Motor neuron (in vitro differentiated cells): ENCODE data around the gene CLPTM1L. TPM values are rescaled to one million over a fixed set of nuclear protein-coding genes. Genes with fewer than 3 reads are reported as not detected.

Source experiments
- ATAC-seq, 8 experiments: fragments of 200-7000 bp; cut with Tn5 transposase; replicated peaks in 6 of 8; 2 replicates each; pipeline ENCODE4 v1.8.0; 2021; ENCODE audit warnings: mild to moderate bottlenecking in 8 of 8, moderate library complexity in 8 of 8
- H3K27ac ChIP-seq, 2 donors: fragments of 250-450 bp; sonication (Bioruptor Pico); 2 replicates each; pipeline ENCODE4 v1.9.0; 2021; ENCODE audit warnings: antibody characterized with exemption in 2 of 2, mild to moderate bottlenecking in 2 of 2, moderate library complexity in 1 of 2
- H3K4me1 ChIP-seq, 2 donors: fragments of 250-450 bp; sonication (Bioruptor Pico); replicated peaks in 1 of 2; 2 replicates each; pipeline ENCODE4 v1.6.1; 2021; ENCODE audit warnings: antibody characterized with exemption in 2 of 2, mild to moderate bottlenecking in 2 of 2, moderate library complexity in 1 of 2
- H3K4me3 ChIP-seq, 5 donors: fragments of 250-450 bp; sonication (Bioruptor Pico); 2 replicates each; pipeline ENCODE4 v1.9.0; 2021; ENCODE audit warnings: antibody characterized with exemption in 5 of 5, mild to moderate bottlenecking in 5 of 5, moderate library complexity in 4 of 5
- WGBS, 10 experiments: fragments of 450-650 bp; shearing (Covaris generic); methylation state at CpG; one replicate each; pipeline ENCODE4 v1.0.0; 2022; 5-methylcytosine and 5-hydroxymethylcytosine counted together
- in situ Hi-C, 9 experiments: fragments of 400-800 bp; cut with MboI; loops; one replicate each; pipeline ENCODE4 v1.15.0; 2021; ENCODE audit warnings: low sequenced_read_pairs in 9 of 9, low pct_unique_long_range_greater_than_20kb in 2 of 9; ENCODE audit not compliant: unreplicated experiment in 9 of 9
- total RNA-seq, 8 experiments: library from RNA; unstranded; fragments of 300-600 nt; gene quantifications; 2 replicates each; pipeline versions ENCODE4 v1.2.3 to v1.2.4, GENCODE V29; 2022

Gene CLPTM1L
- total RNA-seq, 8 experiments from 2014 or later: 42.4 to 132 (median 77.7) TPM

DNA sequence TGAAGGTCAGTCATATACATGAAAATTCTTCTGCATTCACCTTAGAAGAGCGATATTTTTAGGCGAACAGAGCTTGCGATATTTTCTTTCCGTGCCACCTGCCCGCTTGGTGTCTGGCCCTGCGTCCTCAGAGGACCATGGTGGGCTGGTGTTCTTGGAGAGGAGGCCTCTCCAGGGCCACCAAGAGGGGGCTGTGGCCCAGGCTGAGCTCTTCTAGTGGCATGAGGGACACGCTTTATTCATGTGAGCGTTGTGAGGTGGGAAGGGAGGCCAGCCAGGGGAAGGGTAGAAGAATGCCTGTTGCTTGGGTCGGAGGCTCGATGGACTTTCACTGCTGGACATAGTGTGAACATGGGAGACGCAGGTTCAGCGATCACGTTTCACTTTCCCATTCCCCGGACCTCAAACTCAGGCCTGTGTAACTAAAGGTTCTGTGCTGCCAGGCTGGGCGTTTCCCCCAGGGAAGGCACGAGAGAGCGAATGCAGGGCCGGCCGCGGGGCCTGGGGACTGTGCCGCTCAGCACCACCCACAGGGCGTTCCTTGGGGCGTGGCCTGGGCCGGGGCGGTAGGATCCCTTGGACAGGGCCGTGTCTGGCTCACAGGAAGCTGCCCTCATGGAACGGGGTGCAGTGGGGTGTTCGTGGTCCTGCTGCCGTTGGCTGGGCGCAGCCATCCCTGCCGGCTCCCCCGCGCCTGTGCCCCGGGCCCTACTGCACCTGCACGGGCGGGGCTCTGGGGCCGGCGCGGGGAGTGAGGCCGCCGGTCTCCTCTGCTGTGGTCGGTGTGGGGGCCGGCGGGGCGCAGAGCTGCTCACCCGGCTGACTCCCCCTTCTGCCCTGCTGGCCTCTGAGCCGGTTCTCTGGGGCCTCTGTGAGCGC lies 40.7 kb upstream of the CLPTM1L start:
- H3K4me1 ChIP-seq: peaks cover 8 to 19% of the 10 kb centered on the region in 2 donors
- peak; percentile 92 to 98 (median 93) for ATAC-seq
- H3K27ac ChIP-seq: peak overlapping the region; percentile 23 to 85
- WGBS, 10 experiments: 18 to 80% (median 40%) methylated on average over 2 to 11 of the region's 48 CpGs; no CpG with 5 or more reads in 3 of the 10 experiments
- in situ Hi-C loops: no loop called here
- H3K4me3 ChIP-seq: peak overlapping the region; percentile 29 to 50 (median 46)

DNA sequence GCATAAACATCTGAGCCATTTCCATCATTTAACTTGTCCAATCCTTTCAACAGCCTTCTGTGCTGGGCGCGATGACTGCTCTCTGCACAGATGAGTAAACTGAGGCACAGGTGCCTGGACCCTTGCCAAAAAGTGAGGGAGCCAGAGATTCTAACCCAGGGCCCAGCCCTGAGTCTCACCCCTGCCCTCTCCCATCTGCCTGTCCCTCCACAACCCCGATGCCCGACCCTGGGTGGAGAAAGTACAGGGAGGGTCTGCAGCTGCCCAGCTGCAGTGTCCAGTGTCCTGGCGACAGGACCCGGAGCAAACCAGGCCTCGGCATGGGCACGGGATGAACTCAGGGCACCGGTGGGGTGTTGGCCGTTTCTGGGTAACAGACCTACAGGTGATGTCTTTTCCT lies 39.6 kb upstream of the CLPTM1L start:
- H3K27ac ChIP-seq: no peak overlapping the region
- no peak overlapping the region for H3K4me3 ChIP-seq
- WGBS, 10 experiments: 68 to 100% (median 84%) methylated on average over 1 to 8 of the region's 10 CpGs; no CpG with 5 or more reads in 3 of the 10 experiments
- ATAC-seq: no peak
- in situ Hi-C loops: no loop called here
- peaks cover 8 to 19% of the 10 kb centered on the region in 2 donors for H3K4me1 ChIP-seq

GRCh38 chr5:1383886-1384401 lies 39.0 kb upstream of the CLPTM1L start:
- Histone ChIP-seq H3K27ac (no peak overlapping the region), H3K4me3 (no peak overlapping the region), H3K4me1 (peaks cover 8 to 19% of the 10 kb centered on the region in 2 donors)
- no peak for ATAC-seq
- WGBS, 10 experiments: 17 to 80% (median 60%) methylated on average over 1 to 5 of the region's 8 CpGs; no CpG with 5 or more reads in 5 of the 10 experiments
- in situ Hi-C loops: no loop called here

DNA sequence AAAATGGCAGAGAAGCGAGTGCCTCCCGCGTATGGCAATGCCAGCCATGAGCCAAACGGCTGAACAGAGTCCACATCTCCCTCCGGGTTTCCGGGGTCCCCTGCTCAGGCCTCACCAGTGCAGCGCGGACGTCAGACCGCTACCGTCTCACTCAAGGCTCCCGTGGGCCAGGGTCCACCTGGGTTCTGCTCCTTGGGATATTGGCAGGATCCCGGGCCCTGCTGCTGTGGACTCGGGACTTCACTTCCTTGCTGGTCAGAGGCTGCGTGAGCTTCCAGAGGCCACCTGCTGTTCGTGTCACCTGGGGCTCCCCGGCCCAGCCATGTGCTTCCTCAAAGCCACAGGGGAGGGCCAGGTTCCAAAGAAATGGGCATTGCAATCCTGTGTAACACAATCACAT lies 38.4 kb upstream of the CLPTM1L start:
- peaks cover 8 to 19% of the 10 kb centered on the region in 2 donors for H3K4me1 ChIP-seq
- no peak overlapping the region for H3K4me3 ChIP-seq
- ATAC-seq: no peak
- in situ Hi-C loops: no loop called here
- H3K27ac ChIP-seq: no peak overlapping the region
- 33 to 100% (median 82%) methylated on average over 2 to 12 of the region's 17 CpGs; no CpG with 5 or more reads in 6 of the 10 experiments for WGBS, 10 experiments

DNA sequence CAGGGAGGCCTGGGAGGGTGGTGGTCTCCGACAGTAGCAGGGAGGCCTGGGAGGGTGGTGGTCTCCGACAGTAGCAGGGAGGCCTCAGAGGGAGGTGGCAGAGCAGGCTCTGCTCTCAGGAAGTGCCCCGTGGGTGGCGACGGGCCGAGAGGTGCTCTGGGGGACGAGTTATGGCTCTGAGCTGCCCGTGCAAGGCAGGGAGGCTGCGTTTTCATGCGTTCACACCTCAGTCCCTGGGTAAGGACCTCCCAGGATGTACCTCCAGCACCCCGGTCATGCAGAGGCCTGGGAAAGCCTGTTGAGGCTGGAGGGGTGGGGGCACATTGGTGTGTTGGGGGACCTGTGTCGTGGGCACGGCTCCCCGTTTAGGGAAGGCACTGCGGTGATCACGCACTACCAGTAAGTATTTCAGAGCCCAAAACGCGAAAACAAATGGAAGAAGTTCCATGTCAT lies 37.4 kb upstream of the CLPTM1L start:
- H3K4me1 ChIP-seq: peaks cover 8 to 19% of the 10 kb centered on the region in 2 donors
- no peak overlapping the region for H3K4me3 ChIP-seq
- ATAC-seq: no peak
- in situ Hi-C loops: no loop called here
- H3K27ac ChIP-seq: no peak overlapping the region
- WGBS, 10 experiments: 60 to 100% (median 80%) methylated on average over 1 to 13 of the region's 18 CpGs; no CpG with 5 or more reads in 3 of the 10 experiments

GRCh38 chr5:1381370-1382247 lies 36.7 kb upstream of the CLPTM1L start:
- 44 to 96% (median 86%) methylated on average over 2 to 13 of the region's 25 CpGs; no CpG with 5 or more reads in 2 of the 10 experiments for WGBS, 10 experiments
- no peak for ATAC-seq
- H3K4me1 ChIP-seq: peaks cover 8 to 13% of the 10 kb centered on the region in 2 donors
- no peak overlapping the region for H3K27ac ChIP-seq
- in situ Hi-C loops: no loop called here
- no peak overlapping the region for H3K4me3 ChIP-seq

DNA sequence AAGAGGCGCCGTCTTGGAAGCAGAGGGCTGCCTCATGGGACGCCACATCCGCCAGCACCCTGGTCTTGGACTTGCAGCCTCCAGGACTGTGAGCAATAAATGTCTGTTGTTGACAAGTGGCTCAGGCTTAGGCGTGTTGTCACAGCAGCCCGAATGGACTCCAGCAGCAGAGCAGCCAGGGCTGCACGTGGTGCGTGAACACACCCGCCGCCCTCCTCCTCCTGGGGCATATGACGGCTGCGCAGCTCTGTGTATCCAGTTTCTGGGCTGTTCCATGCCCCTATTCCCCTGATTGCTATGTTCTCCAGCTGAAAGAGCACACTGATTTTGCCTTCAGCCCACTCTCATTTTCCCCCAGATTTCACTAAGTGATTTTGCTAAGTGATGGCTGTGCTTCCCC lies 36.0 kb upstream of the CLPTM1L start:
- no peak overlapping the region for H3K27ac ChIP-seq
- in situ Hi-C loops: no loop called here
- WGBS, 10 experiments: 60 to 80% (median 71%) methylated on average over 1 to 4 of the region's 12 CpGs; no CpG with 5 or more reads in 6 of the 10 experiments
- no peak overlapping the region for H3K4me3 ChIP-seq
- peak in 7 of 8 experiments; percentile 15 to 40 (median 24) for ATAC-seq
- peaks cover 5 to 6% of the 10 kb centered on the region in 2 donors for H3K4me1 ChIP-seq

DNA sequence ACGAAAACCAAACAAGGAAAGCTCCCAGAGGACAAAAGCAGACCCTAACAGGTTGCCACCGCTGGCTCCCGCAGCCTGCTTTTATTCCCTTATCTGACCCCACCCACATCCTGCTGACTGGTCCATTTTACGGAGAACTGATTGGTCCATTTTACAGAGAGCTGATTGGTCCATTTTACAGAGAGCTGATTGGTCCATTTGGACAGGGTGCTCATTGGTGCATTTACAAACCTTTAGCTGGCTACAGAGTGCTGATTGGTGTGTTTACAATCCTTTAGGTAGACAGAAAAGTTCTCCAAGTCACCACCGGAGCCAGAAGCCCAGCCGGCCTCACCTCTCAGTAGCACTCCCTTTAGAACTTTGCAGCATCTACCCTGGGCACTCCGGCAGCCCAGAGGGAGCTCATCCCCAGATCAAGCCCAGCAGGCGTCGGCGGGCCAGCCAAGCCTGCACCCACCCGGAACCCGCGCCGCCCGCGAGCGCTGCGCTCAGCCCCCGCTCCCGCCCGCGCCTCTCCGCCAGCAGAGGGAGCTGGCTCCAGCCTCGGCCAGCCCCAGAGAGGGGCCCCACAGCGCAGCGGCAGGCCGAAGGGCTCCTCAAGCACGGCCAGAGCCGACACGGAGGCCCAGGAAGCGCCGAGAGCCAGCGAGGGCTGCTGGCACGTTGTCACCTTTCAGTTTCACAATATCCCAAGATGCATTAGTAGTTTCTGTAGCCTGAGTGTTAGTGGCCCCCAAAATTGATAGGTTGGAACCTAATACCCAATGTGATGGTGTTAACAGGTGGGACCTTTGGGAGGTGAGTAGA lies 35.3 kb upstream of the CLPTM1L start:
- Histone ChIP-seq H3K27ac (no peak overlapping the region), H3K4me3 (no peak overlapping the region), H3K4me1 (peaks cover under 1 to 1% of the 10 kb centered on the region in 2 donors)
- peak; percentile 77 to 96 (median 92) for ATAC-seq
- WGBS, 10 experiments: 51 to 100% (median 79%) methylated on average over 2 to 4 of the region's 34 CpGs; no CpG with 5 or more reads in 4 of the 10 experiments
- in situ Hi-C loops: no loop called here

DNA sequence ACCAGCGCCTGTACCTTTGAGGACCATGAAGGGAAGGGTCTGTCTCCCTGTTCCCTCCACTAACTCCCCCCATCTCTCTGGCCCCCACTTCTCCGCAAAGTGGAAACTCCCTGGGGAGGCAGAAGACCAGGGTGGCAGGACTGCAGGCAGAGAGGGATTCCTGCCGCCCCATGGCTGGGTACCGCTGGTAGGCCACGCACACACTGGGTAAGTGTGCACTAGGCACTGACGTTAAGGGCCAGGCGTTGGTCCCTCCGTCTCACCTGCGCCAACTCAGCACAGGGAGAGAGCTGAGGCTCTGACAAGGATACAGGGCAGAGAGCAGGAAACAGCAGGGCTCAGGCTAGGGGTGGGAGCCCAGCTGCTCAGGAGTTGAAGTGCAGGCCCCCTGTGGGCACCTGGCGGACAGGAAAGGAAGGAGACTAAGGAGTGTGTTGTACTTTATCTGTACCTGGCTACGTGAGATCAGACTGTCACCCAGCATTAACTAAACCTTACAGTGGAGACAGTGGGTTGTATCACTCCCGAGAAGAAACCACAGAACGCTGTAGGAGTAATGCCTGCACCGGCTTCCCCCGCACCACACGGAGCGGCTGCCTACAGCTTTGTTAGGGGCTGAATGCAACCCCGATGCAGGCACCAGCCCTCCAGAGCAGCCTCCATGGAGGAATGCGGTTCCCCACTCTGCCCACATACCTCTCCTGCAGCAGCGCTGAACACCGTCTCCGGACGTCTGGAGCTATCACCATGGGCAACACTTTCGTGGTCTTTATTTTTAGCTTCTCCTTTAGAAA lies 34.2 kb upstream of the CLPTM1L start:
- Histone ChIP-seq H3K27ac (no peak overlapping the region), H3K4me1 (no peaks in the 10 kb centered on the region), H3K4me3 (no peak overlapping the region)
- 33 to 100% (median 80%) methylated on average over 1 to 15 of the region's 24 CpGs; no CpG with 5 or more reads in 3 of the 10 experiments for WGBS, 10 experiments
- ATAC-seq: no peak
- in situ Hi-C loops: no loop called here

DNA sequence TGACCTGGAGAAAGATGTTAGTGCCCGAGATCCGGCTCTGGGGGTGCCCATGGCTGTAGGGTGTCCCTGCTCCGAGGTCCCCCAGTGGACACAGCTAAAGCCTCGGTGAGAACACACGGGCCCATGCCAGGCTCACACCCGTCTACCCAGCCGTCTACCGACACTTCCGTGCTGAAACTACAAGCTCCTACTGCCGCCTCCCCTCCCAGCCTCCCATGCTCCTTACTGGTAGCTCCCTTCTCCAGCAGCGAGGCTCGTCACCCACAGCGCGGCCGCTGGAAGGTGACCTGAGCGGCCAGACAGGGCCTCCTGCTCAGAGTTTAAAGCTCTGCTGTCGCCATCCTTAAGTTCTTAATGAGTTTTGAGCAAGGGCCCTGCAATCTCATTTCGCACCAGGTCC lies 33.2 kb upstream of the CLPTM1L start:
- 43 to 100% (median 94%) methylated on average over 1 to 5 of the region's 18 CpGs; no CpG with 5 or more reads in 5 of the 10 experiments for WGBS, 10 experiments
- H3K4me1 ChIP-seq: no peaks in the 10 kb centered on the region
- no peak overlapping the region for H3K4me3 ChIP-seq
- no peak for ATAC-seq
- in situ Hi-C loops: no loop called here
- no peak overlapping the region for H3K27ac ChIP-seq

DNA sequence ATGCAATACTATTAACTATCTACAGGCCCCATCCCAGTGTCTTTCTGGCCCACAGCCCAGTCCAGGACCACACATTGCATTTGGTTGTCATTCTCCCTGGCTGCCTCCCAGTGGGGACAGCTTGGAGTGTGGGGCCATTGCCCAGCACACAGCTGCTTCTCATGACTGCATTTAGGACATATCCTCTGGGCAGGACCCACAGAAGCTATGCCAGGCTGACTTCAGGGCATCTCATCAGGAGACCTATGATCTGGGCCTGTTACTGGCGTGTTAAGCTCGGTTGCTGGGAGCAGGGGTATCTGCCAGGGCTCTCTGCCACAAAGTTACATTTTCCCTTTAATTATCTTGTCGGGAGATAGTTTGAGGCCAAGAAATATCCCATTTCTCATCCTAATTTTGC lies 32.1 kb upstream of the CLPTM1L start:
- H3K27ac ChIP-seq: no peak overlapping the region
- in situ Hi-C loops: no loop called here
- ATAC-seq: no peak
- 0 to 100% (median 56%) methylated on average over 1 to 3 of the region's 3 CpGs; no CpG with 5 or more reads in 1 of the 10 experiments for WGBS, 10 experiments
- no peaks in the 10 kb centered on the region for H3K4me1 ChIP-seq
- H3K4me3 ChIP-seq: no peak overlapping the region
